ENCODE measurements around the gene ARHGEF39. TPM values are rescaled to one million over a fixed set of nuclear protein-coding genes. Genes with fewer than 3 reads are reported as not detected.

The ARHGEF39 gene
- total and polyA plus RNA-seq, 9 of the 15 experiments (the other 6 are each of a cell fraction or from before 2014, with no cell fraction given) = 2.8 to 21.7 (median 12.9) TPM

DNA sequence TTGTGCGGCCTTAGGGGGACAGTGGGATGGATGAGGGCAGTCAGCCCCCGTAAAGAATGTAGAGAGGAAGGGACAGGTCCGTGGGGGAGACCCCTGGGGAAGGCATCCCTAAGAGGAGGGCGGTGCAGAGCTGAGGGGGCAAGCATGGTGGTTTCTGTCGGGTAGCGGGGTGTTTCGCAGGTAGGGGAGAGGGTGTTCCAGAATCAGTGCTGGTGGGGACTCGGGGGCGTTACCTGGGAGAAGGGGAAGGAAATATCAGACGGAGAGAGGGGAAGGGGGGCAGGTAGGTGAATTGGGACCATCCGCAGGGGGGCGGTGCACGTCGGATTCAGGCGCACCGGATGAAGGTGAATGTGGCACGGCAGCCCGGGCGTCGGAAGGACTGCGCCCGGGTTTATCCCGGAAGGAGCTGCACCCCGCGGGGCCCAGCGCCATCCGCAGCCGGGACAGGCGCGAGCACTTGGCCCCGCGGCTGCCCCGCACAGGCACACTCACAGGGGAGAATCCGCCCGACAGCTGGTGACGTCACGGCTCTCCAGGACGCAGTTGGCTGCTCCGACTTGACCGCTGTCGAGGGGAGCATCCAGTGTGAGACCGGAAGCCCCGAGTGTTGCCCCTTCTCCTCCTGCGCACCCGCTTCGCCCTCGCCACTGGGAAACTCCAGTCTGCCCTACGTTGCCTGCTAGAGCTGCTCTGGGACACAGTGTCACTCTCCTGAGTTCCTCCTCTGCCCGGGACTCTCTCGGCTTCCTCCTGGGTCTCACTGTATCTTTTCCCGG lies 48.1 kb downstream of the ARHGEF39 start (continued):
- TF ChIP-seq, protein P1, sequence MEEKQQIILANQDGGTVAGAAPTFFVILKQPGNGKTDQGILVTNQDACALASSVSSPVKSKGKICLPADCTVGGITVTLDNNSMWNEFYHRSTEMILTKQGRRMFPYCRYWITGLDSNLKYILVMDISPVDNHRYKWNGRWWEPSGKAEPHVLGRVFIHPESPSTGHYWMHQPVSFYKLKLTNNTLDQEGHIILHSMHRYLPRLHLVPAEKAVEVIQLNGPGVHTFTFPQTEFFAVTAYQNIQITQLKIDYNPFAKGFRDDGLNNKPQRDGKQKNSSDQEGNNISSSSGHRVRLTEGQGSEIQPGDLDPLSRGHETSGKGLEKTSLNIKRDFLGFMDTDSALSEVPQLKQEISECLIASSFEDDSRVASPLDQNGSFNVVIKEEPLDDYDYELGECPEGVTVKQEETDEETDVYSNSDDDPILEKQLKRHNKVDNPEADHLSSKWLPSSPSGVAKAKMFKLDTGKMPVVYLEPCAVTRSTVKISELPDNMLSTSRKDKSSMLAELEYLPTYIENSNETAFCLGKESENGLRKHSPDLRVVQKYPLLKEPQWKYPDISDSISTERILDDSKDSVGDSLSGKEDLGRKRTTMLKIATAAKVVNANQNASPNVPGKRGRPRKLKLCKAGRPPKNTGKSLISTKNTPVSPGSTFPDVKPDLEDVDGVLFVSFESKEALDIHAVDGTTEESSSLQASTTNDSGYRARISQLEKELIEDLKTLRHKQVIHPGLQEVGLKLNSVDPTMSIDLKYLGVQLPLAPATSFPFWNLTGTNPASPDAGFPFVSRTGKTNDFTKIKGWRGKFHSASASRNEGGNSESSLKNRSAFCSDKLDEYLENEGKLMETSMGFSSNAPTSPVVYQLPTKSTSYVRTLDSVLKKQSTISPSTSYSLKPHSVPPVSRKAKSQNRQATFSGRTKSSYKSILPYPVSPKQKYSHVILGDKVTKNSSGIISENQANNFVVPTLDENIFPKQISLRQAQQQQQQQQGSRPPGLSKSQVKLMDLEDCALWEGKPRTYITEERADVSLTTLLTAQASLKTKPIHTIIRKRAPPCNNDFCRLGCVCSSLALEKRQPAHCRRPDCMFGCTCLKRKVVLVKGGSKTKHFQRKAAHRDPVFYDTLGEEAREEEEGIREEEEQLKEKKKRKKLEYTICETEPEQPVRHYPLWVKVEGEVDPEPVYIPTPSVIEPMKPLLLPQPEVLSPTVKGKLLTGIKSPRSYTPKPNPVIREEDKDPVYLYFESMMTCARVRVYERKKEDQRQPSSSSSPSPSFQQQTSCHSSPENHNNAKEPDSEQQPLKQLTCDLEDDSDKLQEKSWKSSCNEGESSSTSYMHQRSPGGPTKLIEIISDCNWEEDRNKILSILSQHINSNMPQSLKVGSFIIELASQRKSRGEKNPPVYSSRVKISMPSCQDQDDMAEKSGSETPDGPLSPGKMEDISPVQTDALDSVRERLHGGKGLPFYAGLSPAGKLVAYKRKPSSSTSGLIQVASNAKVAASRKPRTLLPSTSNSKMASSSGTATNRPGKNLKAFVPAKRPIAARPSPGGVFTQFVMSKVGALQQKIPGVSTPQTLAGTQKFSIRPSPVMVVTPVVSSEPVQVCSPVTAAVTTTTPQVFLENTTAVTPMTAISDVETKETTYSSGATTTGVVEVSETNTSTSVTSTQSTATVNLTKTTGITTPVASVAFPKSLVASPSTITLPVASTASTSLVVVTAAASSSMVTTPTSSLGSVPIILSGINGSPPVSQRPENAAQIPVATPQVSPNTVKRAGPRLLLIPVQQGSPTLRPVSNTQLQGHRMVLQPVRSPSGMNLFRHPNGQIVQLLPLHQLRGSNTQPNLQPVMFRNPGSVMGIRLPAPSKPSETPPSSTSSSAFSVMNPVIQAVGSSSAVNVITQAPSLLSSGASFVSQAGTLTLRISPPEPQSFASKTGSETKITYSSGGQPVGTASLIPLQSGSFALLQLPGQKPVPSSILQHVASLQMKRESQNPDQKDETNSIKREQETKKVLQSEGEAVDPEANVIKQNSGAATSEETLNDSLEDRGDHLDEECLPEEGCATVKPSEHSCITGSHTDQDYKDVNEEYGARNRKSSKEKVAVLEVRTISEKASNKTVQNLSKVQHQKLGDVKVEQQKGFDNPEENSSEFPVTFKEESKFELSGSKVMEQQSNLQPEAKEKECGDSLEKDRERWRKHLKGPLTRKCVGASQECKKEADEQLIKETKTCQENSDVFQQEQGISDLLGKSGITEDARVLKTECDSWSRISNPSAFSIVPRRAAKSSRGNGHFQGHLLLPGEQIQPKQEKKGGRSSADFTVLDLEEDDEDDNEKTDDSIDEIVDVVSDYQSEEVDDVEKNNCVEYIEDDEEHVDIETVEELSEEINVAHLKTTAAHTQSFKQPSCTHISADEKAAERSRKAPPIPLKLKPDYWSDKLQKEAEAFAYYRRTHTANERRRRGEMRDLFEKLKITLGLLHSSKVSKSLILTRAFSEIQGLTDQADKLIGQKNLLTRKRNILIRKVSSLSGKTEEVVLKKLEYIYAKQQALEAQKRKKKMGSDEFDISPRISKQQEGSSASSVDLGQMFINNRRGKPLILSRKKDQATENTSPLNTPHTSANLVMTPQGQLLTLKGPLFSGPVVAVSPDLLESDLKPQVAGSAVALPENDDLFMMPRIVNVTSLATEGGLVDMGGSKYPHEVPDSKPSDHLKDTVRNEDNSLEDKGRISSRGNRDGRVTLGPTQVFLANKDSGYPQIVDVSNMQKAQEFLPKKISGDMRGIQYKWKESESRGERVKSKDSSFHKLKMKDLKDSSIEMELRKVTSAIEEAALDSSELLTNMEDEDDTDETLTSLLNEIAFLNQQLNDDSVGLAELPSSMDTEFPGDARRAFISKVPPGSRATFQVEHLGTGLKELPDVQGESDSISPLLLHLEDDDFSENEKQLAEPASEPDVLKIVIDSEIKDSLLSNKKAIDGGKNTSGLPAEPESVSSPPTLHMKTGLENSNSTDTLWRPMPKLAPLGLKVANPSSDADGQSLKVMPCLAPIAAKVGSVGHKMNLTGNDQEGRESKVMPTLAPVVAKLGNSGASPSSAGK (IDR thresholded peaks at IDR 0.05) = no peak
- TF ChIP-seq RUNX1 (IDR thresholded peaks at IDR 0.05; ENCODE audit: low read depth) = no peak
- TF ChIP-seq GABPA (tag; conservative IDR thresholded peaks at IDR 0.05; ENCODE audit: low read depth) = peak; percentile 39; the same call in 1 of the 2 replicates
- TF ChIP-seq, protein P2, sequence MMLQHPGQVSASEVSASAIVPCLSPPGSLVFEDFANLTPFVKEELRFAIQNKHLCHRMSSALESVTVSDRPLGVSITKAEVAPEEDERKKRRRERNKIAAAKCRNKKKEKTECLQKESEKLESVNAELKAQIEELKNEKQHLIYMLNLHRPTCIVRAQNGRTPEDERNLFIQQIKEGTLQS (IDR thresholded peaks at IDR 0.05) = peak; percentile 67
- TF ChIP-seq, protein P2 (CRISPR knock-in tag; conservative IDR thresholded peaks at IDR 0.05) = no peak
- TF ChIP-seq POLR2G (IDR thresholded peaks at IDR 0.05; ENCODE audit: low read depth, low read length) = 0 out of 2 replicates have a peak, but pooled peaks have one; percentile 31
